SK-N-SH (cell line): ENCODE data around the gene ZNF516.

Experiments
- FOXM1 ChIP-seq: IDR thresholded peaks from 2 replicates; pipeline ENCODE4 v1.4.0; 2012; ENCODE audit warnings: low read depth, mild to moderate bottlenecking
- JUND ChIP-seq: IDR thresholded peaks from 2 replicates; pipeline ENCODE4 v1.4.0; 2012
- POLR2AphosphoS5 ChIP-seq: IDR thresholded peaks from 2 replicates; pipeline ENCODE4 v1.6.1; 2012; ENCODE audit warnings: low read depth, low read length
- RFX5 ChIP-seq: IDR thresholded peaks from 2 replicates; pipeline ENCODE4 v1.6.1; 2012; ENCODE audit warnings: mild to moderate bottlenecking, improper control_type of control experiment, low read length
- RXRA ChIP-seq: IDR thresholded peaks from 2 replicates; pipeline ENCODE4 v1.4.0; 2012; ENCODE audit warnings: low read depth, mild to moderate bottlenecking, borderline replicate concordance
- TEAD4 ChIP-seq: IDR thresholded peaks from 2 replicates; pipeline ENCODE4 v1.4.0; 2012; ENCODE audit warnings: mild to moderate bottlenecking, borderline replicate concordance; ENCODE audit not compliant: insufficient read depth
- YY1 ChIP-seq: IDR thresholded peaks from 2 replicates; pipeline ENCODE4 v1.4.0; 2012; ENCODE audit warnings: low read depth, mild to moderate bottlenecking
- TF ChIP-seq, protein P1 (sequence below): fragments of 200-600 bp; sonication (generic); IDR thresholded peaks from 2 replicates; pipeline ENCODE4 v1.6.1; 2017; ENCODE audit warnings: antibody characterized with exemption, mild to moderate bottlenecking, moderate library complexity
- TF ChIP-seq, protein P2 (sequence below): IDR thresholded peaks from 2 replicates; pipeline ENCODE4 v1.4.0; 2012; ENCODE audit warnings: low read depth
- TF ChIP-seq, protein P3 (sequence below): IDR thresholded peaks from 2 replicates; pipeline ENCODE4 v1.6.1; 2012; ENCODE audit warnings: mild to moderate bottlenecking, low read depth, low read length, moderate library complexity

- TF ChIP-seq, protein P1, sequence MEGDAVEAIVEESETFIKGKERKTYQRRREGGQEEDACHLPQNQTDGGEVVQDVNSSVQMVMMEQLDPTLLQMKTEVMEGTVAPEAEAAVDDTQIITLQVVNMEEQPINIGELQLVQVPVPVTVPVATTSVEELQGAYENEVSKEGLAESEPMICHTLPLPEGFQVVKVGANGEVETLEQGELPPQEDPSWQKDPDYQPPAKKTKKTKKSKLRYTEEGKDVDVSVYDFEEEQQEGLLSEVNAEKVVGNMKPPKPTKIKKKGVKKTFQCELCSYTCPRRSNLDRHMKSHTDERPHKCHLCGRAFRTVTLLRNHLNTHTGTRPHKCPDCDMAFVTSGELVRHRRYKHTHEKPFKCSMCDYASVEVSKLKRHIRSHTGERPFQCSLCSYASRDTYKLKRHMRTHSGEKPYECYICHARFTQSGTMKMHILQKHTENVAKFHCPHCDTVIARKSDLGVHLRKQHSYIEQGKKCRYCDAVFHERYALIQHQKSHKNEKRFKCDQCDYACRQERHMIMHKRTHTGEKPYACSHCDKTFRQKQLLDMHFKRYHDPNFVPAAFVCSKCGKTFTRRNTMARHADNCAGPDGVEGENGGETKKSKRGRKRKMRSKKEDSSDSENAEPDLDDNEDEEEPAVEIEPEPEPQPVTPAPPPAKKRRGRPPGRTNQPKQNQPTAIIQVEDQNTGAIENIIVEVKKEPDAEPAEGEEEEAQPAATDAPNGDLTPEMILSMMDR: no peak
- TF ChIP-seq RXRA (no peak), YY1 (no peak), RFX5 (no peak), FOXM1 (no peak), POLR2AphosphoS5 (no peak), TEAD4 (no peak), JUND (no peak)
- TF ChIP-seq, protein P2, sequence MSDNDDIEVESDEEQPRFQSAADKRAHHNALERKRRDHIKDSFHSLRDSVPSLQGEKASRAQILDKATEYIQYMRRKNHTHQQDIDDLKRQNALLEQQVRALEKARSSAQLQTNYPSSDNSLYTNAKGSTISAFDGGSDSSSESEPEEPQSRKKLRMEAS: no peak
- TF ChIP-seq, protein P3, sequence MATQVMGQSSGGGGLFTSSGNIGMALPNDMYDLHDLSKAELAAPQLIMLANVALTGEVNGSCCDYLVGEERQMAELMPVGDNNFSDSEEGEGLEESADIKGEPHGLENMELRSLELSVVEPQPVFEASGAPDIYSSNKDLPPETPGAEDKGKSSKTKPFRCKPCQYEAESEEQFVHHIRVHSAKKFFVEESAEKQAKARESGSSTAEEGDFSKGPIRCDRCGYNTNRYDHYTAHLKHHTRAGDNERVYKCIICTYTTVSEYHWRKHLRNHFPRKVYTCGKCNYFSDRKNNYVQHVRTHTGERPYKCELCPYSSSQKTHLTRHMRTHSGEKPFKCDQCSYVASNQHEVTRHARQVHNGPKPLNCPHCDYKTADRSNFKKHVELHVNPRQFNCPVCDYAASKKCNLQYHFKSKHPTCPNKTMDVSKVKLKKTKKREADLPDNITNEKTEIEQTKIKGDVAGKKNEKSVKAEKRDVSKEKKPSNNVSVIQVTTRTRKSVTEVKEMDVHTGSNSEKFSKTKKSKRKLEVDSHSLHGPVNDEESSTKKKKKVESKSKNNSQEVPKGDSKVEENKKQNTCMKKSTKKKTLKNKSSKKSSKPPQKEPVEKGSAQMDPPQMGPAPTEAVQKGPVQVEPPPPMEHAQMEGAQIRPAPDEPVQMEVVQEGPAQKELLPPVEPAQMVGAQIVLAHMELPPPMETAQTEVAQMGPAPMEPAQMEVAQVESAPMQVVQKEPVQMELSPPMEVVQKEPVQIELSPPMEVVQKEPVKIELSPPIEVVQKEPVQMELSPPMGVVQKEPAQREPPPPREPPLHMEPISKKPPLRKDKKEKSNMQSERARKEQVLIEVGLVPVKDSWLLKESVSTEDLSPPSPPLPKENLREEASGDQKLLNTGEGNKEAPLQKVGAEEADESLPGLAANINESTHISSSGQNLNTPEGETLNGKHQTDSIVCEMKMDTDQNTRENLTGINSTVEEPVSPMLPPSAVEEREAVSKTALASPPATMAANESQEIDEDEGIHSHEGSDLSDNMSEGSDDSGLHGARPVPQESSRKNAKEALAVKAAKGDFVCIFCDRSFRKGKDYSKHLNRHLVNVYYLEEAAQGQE: no peak
Observed at GRCh38 chr18:76490033-76490432, 5.0 kb downstream of the ZNF516 start.
